Neural progenitor cell (in vitro differentiated cells): ENCODE data around the gene NOS1AP. TPM values are rescaled to one million over a fixed set of nuclear protein-coding genes. Genes with fewer than 3 reads are reported as not detected.

Experiments used
- DNase-seq: peaks from one replicate; pipeline ENCODE4 v3.0.0-alpha.2; 2016; ENCODE audit warnings: low spot score
- H2AFZ ChIP-seq: fragments of 200-600 bp; sonication (generic); replicated peaks from 2 replicates; pipeline ENCODE4 v1.6.1; 2016; ENCODE audit warnings: antibody characterized with exemption
- H3F3A ChIP-seq: fragments of 200-600 bp; sonication (generic); 2 replicates; pipeline ENCODE4 v1.6.1; 2016; ENCODE audit warnings: antibody characterized with exemption, low read depth
- H3K27ac ChIP-seq: fragments of 200-600 bp; sonication (generic); 2 replicates; pipeline ENCODE4 v1.5.1; 2016; ENCODE audit warnings: mild to moderate bottlenecking
- H3K27me3 ChIP-seq: fragments of 200-600 bp; sonication (generic); 2 replicates; pipeline ENCODE4 v1.6.1; 2016; ENCODE audit warnings: mild to moderate bottlenecking, moderate library complexity
- H3K36me3 ChIP-seq: fragments of 200-600 bp; sonication (generic); 2 replicates; pipeline ENCODE4 v1.5.1; 2016
- H3K4me1 ChIP-seq: fragments of 200-600 bp; sonication (generic); 2 replicates; pipeline ENCODE4 v1.6.1; 2016; ENCODE audit warnings: mixed run types
- H3K4me2 ChIP-seq: fragments of 200-600 bp; sonication (generic); 2 replicates; pipeline ENCODE4 v1.6.1; 2016
- H3K4me3 ChIP-seq: fragments of 200-600 bp; sonication (generic); 2 replicates; pipeline ENCODE4 v1.5.1; 2016
- H3K79me2 ChIP-seq: fragments of 200-600 bp; sonication (generic); 2 replicates; pipeline ENCODE4 v1.6.1; 2016; ENCODE audit warnings: low read depth
- H3K9ac ChIP-seq: fragments of 200-600 bp; sonication (generic); 2 replicates; pipeline ENCODE4 v1.6.1; 2016
- H3K9me3 ChIP-seq: fragments of 200-600 bp; sonication (generic); 2 replicates; pipeline ENCODE4 v1.5.1; 2016; ENCODE audit warnings: low read depth
- H4K20me1 ChIP-seq: fragments of 200-600 bp; sonication (generic); 2 replicates; pipeline ENCODE4 v1.6.1; 2016; ENCODE audit warnings: low read depth
- H3K27ac Mint-ChIP-seq: 3 replicates; pipeline ENCODE4 v1.8.0; 2021; ENCODE audit warnings: mixed read lengths
- H3K27me3 Mint-ChIP-seq: 2 replicates; pipeline ENCODE4 v1.8.0; 2022; ENCODE audit warnings: low read depth, mild to moderate bottlenecking, inconsistent platforms, moderate library complexity, mixed read lengths; ENCODE audit not compliant: insufficient read depth
- H3K36me3 Mint-ChIP-seq: 3 replicates; pipeline ENCODE4 v1.8.0; 2021; ENCODE audit warnings: mixed read lengths
- H3K4me1 Mint-ChIP-seq: 3 replicates; pipeline ENCODE4 v1.8.0; 2021; ENCODE audit warnings: mixed read lengths
- H3K4me3 Mint-ChIP-seq: 3 replicates; pipeline ENCODE4 v1.8.0; 2021; ENCODE audit warnings: mild to moderate bottlenecking, moderate library complexity, mixed read lengths
- H3K9me3 Mint-ChIP-seq: 3 replicates; pipeline ENCODE4 v1.8.0; 2020; ENCODE audit warnings: mixed read lengths
- EZH2 ChIP-seq: fragments of 200-600 bp; sonication (generic); IDR thresholded peaks from 2 replicates; pipeline ENCODE4 v1.6.1; 2017; ENCODE audit warnings: antibody characterized with exemption, mild to moderate bottlenecking, moderate library complexity
- EZH2phosphoT487 ChIP-seq: fragments of 200-600 bp; sonication (generic); IDR thresholded peaks from 2 replicates; pipeline ENCODE4 v1.6.1; 2017; ENCODE audit warnings: antibody characterized with exemption
- total RNA-seq: library from RNA; depleted of rRNA; stranded (reverse); fragments of >200 nt; gene quantifications from 2 replicates; pipeline ENCODE4 v1.2.3, GENCODE V29; 2015; ENCODE audit warnings: low replicate concordance
- TF ChIP-seq, protein P1 (sequence below): fragments of 200-600 bp; sonication (generic); IDR thresholded peaks from 2 replicates; pipeline ENCODE4 v1.5.1; 2017; ENCODE audit warnings: antibody characterized with exemption, mild to moderate bottlenecking

The NOS1AP gene
- total RNA-seq, 1 donor from 2014 or later = 2.4 TPM

DNA sequence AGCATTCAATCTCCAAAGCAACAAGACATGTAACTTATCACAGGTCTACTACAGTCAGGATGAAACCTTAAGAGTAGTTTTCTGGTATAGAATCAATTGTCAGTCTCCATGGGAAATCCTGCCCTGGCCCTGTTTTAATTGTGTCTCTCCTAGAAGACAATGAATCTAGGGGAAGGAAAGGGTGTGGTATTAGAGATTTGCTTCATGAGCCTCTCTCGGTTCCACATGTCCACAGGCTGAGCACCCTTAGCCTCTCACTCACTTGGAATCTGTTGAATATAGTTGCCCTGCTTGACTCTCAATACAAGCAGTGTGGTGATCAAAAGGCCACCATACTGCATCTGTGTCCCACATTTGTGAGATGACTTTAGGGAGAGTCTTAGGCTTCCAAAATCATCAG, 289.4 kb downstream of the NOS1AP start:
- Histone ChIP-seq H2AFZ (no peak overlapping the region), H3F3A (no peaks in the 10 kb centered on the region), H3K9ac (no peak overlapping the region), H4K20me1 (no peaks in the 10 kb centered on the region), H3K4me3 (no peak overlapping the region), H3K9me3 (no peaks in the 10 kb centered on the region), H3K4me1 (no peaks in the 10 kb centered on the region), H3K27me3 (no peaks in the 10 kb centered on the region), H3K4me2 (no peak overlapping the region), H3K27ac (no peak overlapping the region), H3K79me2 (no peaks in the 10 kb centered on the region), H3K36me3 (no peaks in the 10 kb centered on the region)
- H3K4me1 Mint-ChIP-seq = peaks cover 24% of the 10 kb centered on the region
- H3K4me3 Mint-ChIP-seq = no peak overlapping the region
- peaks cover 51% of the 10 kb centered on the region for H3K36me3 Mint-ChIP-seq
- no peaks in the 10 kb centered on the region for H3K9me3 Mint-ChIP-seq
- TF ChIP-seq EZH2 (no peak), EZH2phosphoT487 (no peak)
- TF ChIP-seq, protein P1, sequence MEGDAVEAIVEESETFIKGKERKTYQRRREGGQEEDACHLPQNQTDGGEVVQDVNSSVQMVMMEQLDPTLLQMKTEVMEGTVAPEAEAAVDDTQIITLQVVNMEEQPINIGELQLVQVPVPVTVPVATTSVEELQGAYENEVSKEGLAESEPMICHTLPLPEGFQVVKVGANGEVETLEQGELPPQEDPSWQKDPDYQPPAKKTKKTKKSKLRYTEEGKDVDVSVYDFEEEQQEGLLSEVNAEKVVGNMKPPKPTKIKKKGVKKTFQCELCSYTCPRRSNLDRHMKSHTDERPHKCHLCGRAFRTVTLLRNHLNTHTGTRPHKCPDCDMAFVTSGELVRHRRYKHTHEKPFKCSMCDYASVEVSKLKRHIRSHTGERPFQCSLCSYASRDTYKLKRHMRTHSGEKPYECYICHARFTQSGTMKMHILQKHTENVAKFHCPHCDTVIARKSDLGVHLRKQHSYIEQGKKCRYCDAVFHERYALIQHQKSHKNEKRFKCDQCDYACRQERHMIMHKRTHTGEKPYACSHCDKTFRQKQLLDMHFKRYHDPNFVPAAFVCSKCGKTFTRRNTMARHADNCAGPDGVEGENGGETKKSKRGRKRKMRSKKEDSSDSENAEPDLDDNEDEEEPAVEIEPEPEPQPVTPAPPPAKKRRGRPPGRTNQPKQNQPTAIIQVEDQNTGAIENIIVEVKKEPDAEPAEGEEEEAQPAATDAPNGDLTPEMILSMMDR = no peak
- peaks cover 3% of the 10 kb centered on the region for H3K27me3 Mint-ChIP-seq
- no peak for DNase-seq
- no peak overlapping the region for H3K27ac Mint-ChIP-seq

DNA sequence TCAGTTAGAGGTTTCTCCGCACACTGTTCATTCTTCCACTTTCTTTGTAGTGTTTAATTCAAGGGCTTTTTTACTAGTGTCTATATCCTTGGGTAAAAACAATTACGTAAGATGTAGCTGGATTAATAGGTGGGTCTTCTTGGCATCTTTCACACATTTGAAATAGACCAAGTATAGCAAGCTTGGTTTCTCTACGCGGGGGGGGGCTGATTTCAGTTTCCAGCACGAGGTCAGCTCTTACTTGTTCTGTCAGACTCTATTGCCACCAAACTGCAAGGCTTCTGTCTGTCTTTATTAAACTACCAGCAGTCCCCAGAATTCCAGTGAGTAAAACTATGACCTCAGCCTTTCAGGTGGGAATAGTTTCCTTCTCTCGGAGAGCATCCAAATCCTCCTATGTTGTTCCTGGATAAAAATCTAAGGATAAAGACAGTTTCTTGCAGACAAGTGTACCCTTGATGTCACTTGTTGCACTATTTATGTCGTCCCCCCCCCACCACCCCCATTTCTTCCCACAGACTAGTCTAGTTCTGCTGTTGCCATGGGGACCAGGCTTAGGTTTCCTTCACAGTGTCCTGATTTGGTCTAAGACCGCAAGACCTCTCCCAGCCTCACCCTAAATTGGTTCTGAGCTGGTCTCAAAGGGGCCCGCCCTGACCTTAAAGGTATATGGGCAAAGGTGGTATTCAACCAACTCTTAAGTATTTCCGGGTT, 290.2 kb downstream of the NOS1AP start:
- Histone ChIP-seq H3K27ac (no peak overlapping the region), H3K79me2 (no peaks in the 10 kb centered on the region), H3K4me2 (no peak overlapping the region), H2AFZ (no peak overlapping the region), H3K9me3 (no peaks in the 10 kb centered on the region), H3K36me3 (no peaks in the 10 kb centered on the region), H3K4me1 (no peaks in the 10 kb centered on the region), H3K27me3 (no peaks in the 10 kb centered on the region), H3K4me3 (no peak overlapping the region), H4K20me1 (no peaks in the 10 kb centered on the region), H3F3A (no peaks in the 10 kb centered on the region), H3K9ac (no peak overlapping the region)
- no peaks in the 10 kb centered on the region for H3K9me3 Mint-ChIP-seq
- H3K27ac Mint-ChIP-seq = peak overlapping the region; percentile 16
- peaks cover 55% of the 10 kb centered on the region for H3K36me3 Mint-ChIP-seq
- H3K27me3 Mint-ChIP-seq = peaks cover 3% of the 10 kb centered on the region
- no peak for TF ChIP-seq EZH2phosphoT487
- TF ChIP-seq, protein P1 = no peak
- TF ChIP-seq EZH2 = no peak
- H3K4me3 Mint-ChIP-seq = no peak overlapping the region
- peaks cover 26% of the 10 kb centered on the region for H3K4me1 Mint-ChIP-seq
- DNase-seq = no peak

DNA sequence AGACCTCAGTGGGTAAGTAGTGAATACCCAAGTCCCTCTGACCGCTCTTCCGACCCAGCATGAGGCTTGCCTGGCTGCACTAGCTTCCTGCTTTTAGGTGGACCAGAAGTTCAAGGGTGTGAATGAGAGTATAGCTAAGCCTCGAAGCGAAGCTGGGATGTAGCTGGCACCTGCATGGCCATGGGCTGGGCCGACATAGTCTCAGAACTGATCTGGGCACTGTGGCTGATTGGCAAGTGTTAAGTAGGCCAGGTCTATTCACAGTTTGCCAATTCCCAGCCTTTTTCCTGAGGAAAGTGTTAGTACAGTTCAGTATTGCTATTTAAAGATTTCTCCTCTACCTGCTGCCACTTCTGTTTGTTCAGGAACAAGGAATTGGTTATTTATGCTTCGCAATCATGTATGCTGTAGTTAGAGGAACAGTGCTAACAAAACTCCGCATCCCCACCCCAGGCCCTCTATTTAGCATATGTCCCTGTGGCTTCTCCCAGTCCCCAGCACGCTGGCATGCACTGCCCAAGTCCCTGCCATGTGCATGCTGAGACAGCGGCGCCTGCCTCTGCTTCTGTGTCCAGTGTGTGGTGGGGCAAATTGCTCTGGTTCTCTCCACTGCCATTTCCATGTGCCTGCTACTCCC, 290.9 kb downstream of the NOS1AP start:
- Histone ChIP-seq H3K4me2 (no peak overlapping the region), H3K9me3 (no peaks in the 10 kb centered on the region), H3K9ac (no peak overlapping the region), H3K79me2 (no peaks in the 10 kb centered on the region), H3K4me3 (no peak overlapping the region), H3K36me3 (no peaks in the 10 kb centered on the region), H2AFZ (no peak overlapping the region), H3K4me1 (no peaks in the 10 kb centered on the region), H3K27me3 (no peaks in the 10 kb centered on the region), H3F3A (no peaks in the 10 kb centered on the region), H4K20me1 (no peaks in the 10 kb centered on the region), H3K27ac (no peak overlapping the region)
- no peak for TF ChIP-seq EZH2phosphoT487
- TF ChIP-seq, protein P1 = no peak
- DNase-seq = no peak
- Mint-ChIP-seq H3K9me3 (no peaks in the 10 kb centered on the region), H3K27ac (no peak overlapping the region), H3K27me3 (peaks cover 5% of the 10 kb centered on the region), H3K4me3 (no peak overlapping the region), H3K36me3 (peaks cover 53% of the 10 kb centered on the region), H3K4me1 (peaks cover 26% of the 10 kb centered on the region)
